WTC11 (cell line): ENCODE measurements around the gene HPS5.

Experiments used
- CTCF ChIP-seq: fragments of 200-600 bp; IDR thresholded peaks from 2 replicates; pipeline ENCODE4 v1.8.0; 2022; ENCODE audit warnings: antibody characterized with exemption
- NR1H2 ChIP-seq: sonication (generic); formaldehyde crosslinking; IDR thresholded peaks from 2 replicates; pipeline ENCODE4 v1.9.0; 2021; ENCODE audit warnings: mild to moderate bottlenecking, moderate library complexity, missing genetic modification reagents

GRCh38 chr11:18315893-18316292 lies 6.0 kb downstream of the HPS5 start:
- TF ChIP-seq CTCF (no peak), NR1H2 (CRISPR knock-in tag) (no peak)
